K562 (cell line): Measurements from ENCODE around the gene NOM1. TPM values are rescaled to one million over a fixed set of nuclear protein-coding genes. Genes with fewer than 3 reads are reported as not detected.
A peak's percentile ranks its signal among the peaks of the same experiment; 100 is the strongest.

Experiments used
- BMI1 ChIP-seq: fragments of 150-350 bp; IDR thresholded peaks from 2 replicates; pipeline ENCODE4 v1.6.1; 2014; ENCODE audit warnings: low read length
- CBX5 ChIP-seq: IDR thresholded peaks from 2 replicates; pipeline ENCODE4 v1.6.1; 2014; ENCODE audit warnings: low read depth, borderline replicate concordance
- CEBPB ChIP-seq: fragments of 450-650 bp; IDR thresholded peaks from 2 replicates; pipeline ENCODE4 v1.6.1; 2016; ENCODE audit warnings: missing genetic modification characterization, missing compliant biosample characterization
- CEBPG ChIP-seq, 3 experiments: fragments of 200-800 bp in 1 of 3; sonication (Bioruptor generic) in 1 of 3; sonication (generic) in 1 of 3; formaldehyde crosslinking in 1 of 3; IDR thresholded peaks in 2 of 3; conservative IDR thresholded peaks in 1 of 3; 2 replicates each; pipeline versions ENCODE4 v1.6.1 to v1.8.0; 2016 to 2022; ENCODE audit warnings: missing compliant biosample characterization in 2 of 3, missing genetic modification characterization in 2 of 3, mild to moderate bottlenecking in 1 of 3, missing genetic modification reagents in 1 of 3
- FOXA1 ChIP-seq: fragments of 450-650 bp; IDR thresholded peaks from 2 replicates; pipeline ENCODE4 v1.6.1; 2016; ENCODE audit warnings: mild to moderate bottlenecking, borderline replicate concordance
- GTF3C2 ChIP-seq: IDR thresholded peaks from 3 replicates; pipeline ENCODE4 v1.6.1; 2011; ENCODE audit warnings: borderline replicate concordance, mild to moderate bottlenecking, moderate library complexity; ENCODE audit not compliant: insufficient read length; ENCODE audit errors: extremely low read depth
- IRF9 ChIP-seq: fragments of 450-650 bp; IDR thresholded peaks from 2 replicates; pipeline ENCODE4 v1.6.1; 2016; ENCODE audit warnings: missing biosample characterization, missing genetic modification characterization
- KDM5B ChIP-seq: fragments of 200-600 bp; sonication (generic); IDR thresholded peaks from 2 replicates; pipeline ENCODE4 v1.6.1; 2012; ENCODE audit warnings: low read depth, mild to moderate bottlenecking, moderate library complexity, low read length, control low read depth, inconsistent platforms; ENCODE audit not compliant: insufficient replicate concordance
- KHSRP ChIP-seq: fragments of 450-650 bp; IDR thresholded peaks from 2 replicates; pipeline ENCODE4 v1.6.1; 2017
- KLF10 ChIP-seq: fragments of 250-450 bp; sonication (Bioruptor Pico); IDR thresholded peaks from 2 replicates; pipeline ENCODE4 v1.6.1; 2021; ENCODE audit warnings: matching md5 sums
- LEF1 ChIP-seq: fragments of 450-650 bp; IDR thresholded peaks from 2 replicates; pipeline ENCODE4 v1.6.1; 2016; ENCODE audit warnings: mild to moderate bottlenecking
- NRF1 ChIP-seq, 2 experiments: fragments of 450-650 bp; IDR thresholded peaks in 1 of 2; conservative IDR thresholded peaks in 1 of 2; 2 replicates each; pipeline ENCODE4 v1.6.1; 2014; ENCODE audit warnings: mild to moderate bottlenecking in 2 of 2
- OTX1 ChIP-seq: fragments of 450-650 bp; formaldehyde crosslinking; IDR thresholded peaks from 2 replicates; pipeline ENCODE4 v1.4.0; 2022; ENCODE audit warnings: mild to moderate bottlenecking
- PML ChIP-seq: IDR thresholded peaks from 2 replicates; pipeline ENCODE4 v1.6.1; 2012; ENCODE audit warnings: low read length, inconsistent platforms
- POLR3G ChIP-seq: IDR thresholded peaks from 2 replicates; pipeline ENCODE4 v1.6.1; 2011; ENCODE audit not compliant: insufficient read length, insufficient replicate concordance; ENCODE audit errors: extremely low read depth
- RBBP5 ChIP-seq: fragments of 200-600 bp; sonication (generic); IDR thresholded peaks from 2 replicates; pipeline ENCODE4 v1.6.1; 2012; ENCODE audit warnings: borderline replicate concordance, mild to moderate bottlenecking, low read length, control low read depth, inconsistent platforms; ENCODE audit not compliant: insufficient read depth, poor library complexity, severe bottlenecking
- TEAD4 ChIP-seq, 2 experiments: sonication (generic) in 1 of 2; formaldehyde crosslinking in 1 of 2; IDR thresholded peaks; 2 replicates each; pipeline versions ENCODE4 v1.6.1 to v1.8.0; 2012 to 2022; ENCODE audit warnings: borderline replicate concordance in 1 of 2, inconsistent platforms in 1 of 2, low read length in 1 of 2, mild to moderate bottlenecking in 1 of 2, missing genetic modification reagents in 1 of 2
- ZKSCAN8 ChIP-seq: fragments of 200-800 bp; sonication (Bioruptor generic); IDR thresholded peaks from 2 replicates; pipeline ENCODE4 v1.6.1; 2016; ENCODE audit warnings: missing genetic modification characterization, missing compliant biosample characterization
- ZNF134 ChIP-seq: fragments of 250-450 bp; sonication (Bioruptor Pico); conservative IDR thresholded peaks from 2 replicates; pipeline ENCODE4 v1.4.0; 2020
- ZNF212 ChIP-seq: fragments of 450-650 bp; formaldehyde crosslinking; IDR thresholded peaks from 2 replicates; pipeline ENCODE4 v1.4.0; 2020; ENCODE audit warnings: mild to moderate bottlenecking
- ZNF239 ChIP-seq: fragments of 250-450 bp; sonication (Bioruptor Pico); IDR thresholded peaks from 2 replicates; pipeline ENCODE4 v1.4.0; 2020; ENCODE audit warnings: mild to moderate bottlenecking
- ZNF668 ChIP-seq: fragments of 250-450 bp; sonication (Bioruptor Pico); IDR thresholded peaks from 2 replicates; pipeline ENCODE4 v1.8.0; 2022; ENCODE audit warnings: mild to moderate bottlenecking, inconsistent platforms
- ZNF785 ChIP-seq: fragments of 250-450 bp; sonication (Bioruptor Pico); IDR thresholded peaks from 2 replicates; pipeline ENCODE4 v1.4.0; 2020; ENCODE audit warnings: mild to moderate bottlenecking
- polyA plus RNA-seq, 8 experiments: library from polyadenylated mRNA; depleted of rRNA in 4 of 8; stranded (reverse) in 5 of 8; unstranded in 3 of 8; fragments of >200 nt; fragmentation: Nextera tagmentation in 2 of 8; fragmentation: Illumina TruSeq in 1 of 8; extraction: Ambion mirVana in 2 of 8; extraction: Trizol in 1 of 8; gene quantifications; 2 replicates each; pipeline versions ENCODE4 v1.2.1 to v1.2.3, GENCODE V29; 2011 to 2014; ENCODE audit warnings: inconsistent platforms in 1 of 8, missing spikeins in 1 of 8
- total RNA-seq, 7 experiments: library from RNA; depleted of rRNA in 6 of 7; stranded (reverse); fragments of >200 nt in 6 of 7; fragmentation: Illumina TruSeq in 2 of 7; extraction: Trizol in 2 of 7; gene quantifications; 2 replicates each; pipeline versions ENCODE4 v1.2.1 to v1.2.3, GENCODE V29; 2011 to 2021; ENCODE audit warnings: low replicate concordance in 1 of 7

NOM1 gene
- total and polyA plus RNA-seq, 9 of the 15 experiments (the other 6 are each of a cell fraction or from before 2014, with no cell fraction given) = 6.8 to 47.3 (median 37.4) TPM

- no peak for TF ChIP-seq FOXA1
- peak; percentile 83; the same call in 1 of the 2 replicates for TF ChIP-seq PML
- peak; percentile 95 for TF ChIP-seq KDM5B
- no peak for TF ChIP-seq POLR3G
- TF ChIP-seq KHSRP = no peak
- TF ChIP-seq BMI1 = no peak
- no peak for TF ChIP-seq ZKSCAN8 (CRISPR knock-in tag)
- no peak for TF ChIP-seq CEBPB
- peak; percentile 18; the same call in 1 of the 2 replicates for TF ChIP-seq ZNF239 (CRISPR knock-in tag)
- 0 out of 2 replicates have a peak, but pooled peaks have one; percentile 23 for TF ChIP-seq TEAD4 (IDR thresholded peaks at IDR 0.05; ENCODE audit: low read length)
- TF ChIP-seq TEAD4 (CRISPR knock-in tag; IDR thresholded peaks at IDR 0.05; ENCODE audit: borderline replicate concordance) = 0 out of 2 replicates have a peak, but pooled peaks have one; percentile 24
- peak; percentile 100 for TF ChIP-seq RBBP5
- no peak for TF ChIP-seq GTF3C2
- TF ChIP-seq NRF1 (conservative IDR thresholded peaks at IDR 0.05 in 1 of 2, IDR thresholded peaks at IDR 0.05 in 1 of 2) = peak; percentile 49 to 71; a peak in 2 of 4 replicates
- TF ChIP-seq OTX1 (CRISPR knock-in tag) = no peak
- TF ChIP-seq KLF10 (CRISPR knock-in tag) = no peak
- TF ChIP-seq IRF9 (tag) = no peak
- no peak for TF ChIP-seq CBX5
- TF ChIP-seq LEF1 = no peak
- no peak for TF ChIP-seq ZNF668 (CRISPR knock-in tag)
- no peak for TF ChIP-seq ZNF134 (CRISPR knock-in tag)
- no peak; the same call in 1 of the 2 replicates for TF ChIP-seq ZNF212 (CRISPR knock-in tag)
- TF ChIP-seq ZNF785 (CRISPR knock-in tag) = no peak
- TF ChIP-seq CEBPG (CRISPR knock-in tag; IDR thresholded peaks at IDR 0.05) = peak; percentile 41; the same call in 1 of the 2 replicates
- TF ChIP-seq CEBPG (tag; conservative IDR thresholded peaks at IDR 0.05 in 1 of 2, IDR thresholded peaks at IDR 0.05 in 1 of 2) = no peak
Observed at GRCh38 chr7:156949541-156950380, at the start of gene NOM1 (continued).
